Measurements from ENCODE around the gene WDPCP.

DNA sequence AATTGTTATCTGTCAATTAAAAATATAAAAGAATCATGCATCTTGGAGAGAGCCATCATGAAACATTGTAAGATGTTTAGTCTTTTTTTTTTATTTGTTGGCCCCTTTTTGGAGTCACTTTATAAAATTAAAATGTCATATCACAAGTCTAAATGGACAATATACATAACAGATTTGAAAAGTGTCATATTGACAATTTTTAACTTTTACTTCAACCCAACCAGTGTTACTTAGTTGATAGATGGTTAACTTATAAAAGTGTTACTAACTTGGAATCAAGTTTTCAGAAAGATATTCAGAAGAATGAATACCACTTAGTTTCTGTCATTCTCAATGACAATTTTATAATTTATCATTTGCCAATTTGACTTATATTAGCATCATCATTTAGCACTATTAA is 319.3 kb downstream of the WDPCP start:
- TF ChIP-seq, protein P1, sequence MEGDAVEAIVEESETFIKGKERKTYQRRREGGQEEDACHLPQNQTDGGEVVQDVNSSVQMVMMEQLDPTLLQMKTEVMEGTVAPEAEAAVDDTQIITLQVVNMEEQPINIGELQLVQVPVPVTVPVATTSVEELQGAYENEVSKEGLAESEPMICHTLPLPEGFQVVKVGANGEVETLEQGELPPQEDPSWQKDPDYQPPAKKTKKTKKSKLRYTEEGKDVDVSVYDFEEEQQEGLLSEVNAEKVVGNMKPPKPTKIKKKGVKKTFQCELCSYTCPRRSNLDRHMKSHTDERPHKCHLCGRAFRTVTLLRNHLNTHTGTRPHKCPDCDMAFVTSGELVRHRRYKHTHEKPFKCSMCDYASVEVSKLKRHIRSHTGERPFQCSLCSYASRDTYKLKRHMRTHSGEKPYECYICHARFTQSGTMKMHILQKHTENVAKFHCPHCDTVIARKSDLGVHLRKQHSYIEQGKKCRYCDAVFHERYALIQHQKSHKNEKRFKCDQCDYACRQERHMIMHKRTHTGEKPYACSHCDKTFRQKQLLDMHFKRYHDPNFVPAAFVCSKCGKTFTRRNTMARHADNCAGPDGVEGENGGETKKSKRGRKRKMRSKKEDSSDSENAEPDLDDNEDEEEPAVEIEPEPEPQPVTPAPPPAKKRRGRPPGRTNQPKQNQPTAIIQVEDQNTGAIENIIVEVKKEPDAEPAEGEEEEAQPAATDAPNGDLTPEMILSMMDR (IDR thresholded peaks at IDR 0.05), result no peak
- TF ChIP-seq POLR2A (IDR thresholded peaks at IDR 0.05), result no peak
